Measurements from ENCODE around the gene PIP4K2A.
"Not testable (repeated sequence)": the region's sequence is repeated elsewhere in the genome, so short reads cannot be mapped to it uniquely, and the experiment has no call there.

The PIP4K2A gene

DNA sequence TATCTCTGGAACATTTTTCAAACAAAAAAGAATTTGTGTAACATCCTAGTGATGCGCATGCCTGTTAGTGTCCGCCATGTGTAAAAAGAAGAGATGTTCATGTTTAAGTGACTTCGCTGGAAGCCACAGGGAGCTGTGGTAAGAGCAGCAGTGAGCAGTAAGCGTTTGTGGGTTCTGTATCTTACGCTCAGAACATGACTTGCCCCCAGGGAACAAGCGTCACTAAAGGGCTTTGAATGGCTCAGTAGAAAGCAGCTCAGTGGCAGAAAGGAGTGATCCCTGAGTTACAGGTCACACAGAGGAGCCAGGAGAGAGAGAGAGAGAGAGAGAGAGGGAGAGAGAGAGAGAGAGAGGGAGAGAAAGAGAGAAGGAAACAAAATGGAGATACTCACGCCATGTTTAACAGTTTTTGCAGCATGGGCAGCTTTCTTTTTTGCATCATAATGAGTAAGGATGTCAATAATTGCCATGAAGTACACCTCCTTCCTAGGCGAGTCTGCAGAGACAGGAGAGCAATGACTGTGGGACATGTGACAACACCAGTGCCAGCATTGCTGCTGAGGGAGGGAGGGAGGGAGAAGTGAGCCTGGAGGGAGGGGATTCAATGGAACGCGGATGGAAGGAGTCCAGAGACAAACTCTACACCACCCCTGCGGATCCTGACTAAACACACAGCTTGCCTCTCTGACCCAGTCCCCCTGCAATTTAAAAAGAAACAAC, 174.6 kb downstream of the PIP4K2A start:
- H3K4me1 Mint-ChIP-seq (ENCODE audit: low read depth): peaks cover 4% of the 10 kb centered on the region
- no peak overlapping the region for H3K27ac Mint-ChIP-seq
- no peaks in the 10 kb centered on the region for H3K9me3 Mint-ChIP-seq
- H3K27me3 Mint-ChIP-seq: no peaks in the 10 kb centered on the region
- H3K4me3 Mint-ChIP-seq: no peak overlapping the region
- peaks cover 78% of the 10 kb centered on the region for H3K36me3 Mint-ChIP-seq (ENCODE audit: low read depth)

DNA sequence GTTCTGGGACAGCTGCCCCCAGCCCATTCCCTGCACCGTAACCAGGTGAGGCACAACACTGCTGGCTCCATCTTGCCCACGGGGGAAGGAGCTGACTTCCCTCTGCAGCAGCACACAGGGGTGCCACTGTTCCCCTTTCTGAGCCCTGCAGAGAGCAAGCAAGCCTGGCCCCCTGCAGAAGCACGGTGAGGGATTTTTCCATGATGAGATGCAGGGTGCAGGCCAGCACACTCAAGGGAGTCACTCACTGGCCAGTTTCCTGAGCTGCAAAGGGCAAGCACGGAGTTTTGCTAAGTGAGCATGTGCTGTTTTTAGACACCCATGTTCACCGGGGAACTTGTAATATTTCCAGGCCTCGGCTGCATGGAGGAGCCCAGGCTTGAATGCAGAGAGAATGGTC, 176.6 kb downstream of the PIP4K2A start:
- no peak overlapping the region for H3K4me3 Mint-ChIP-seq
- H3K27me3 Mint-ChIP-seq: no peaks in the 10 kb centered on the region
- no peaks in the 10 kb centered on the region for H3K9me3 Mint-ChIP-seq
- H3K4me1 Mint-ChIP-seq (ENCODE audit: low read depth): no peaks in the 10 kb centered on the region
- no peak overlapping the region for H3K27ac Mint-ChIP-seq
- peaks cover 84% of the 10 kb centered on the region for H3K36me3 Mint-ChIP-seq (ENCODE audit: low read depth)

DNA sequence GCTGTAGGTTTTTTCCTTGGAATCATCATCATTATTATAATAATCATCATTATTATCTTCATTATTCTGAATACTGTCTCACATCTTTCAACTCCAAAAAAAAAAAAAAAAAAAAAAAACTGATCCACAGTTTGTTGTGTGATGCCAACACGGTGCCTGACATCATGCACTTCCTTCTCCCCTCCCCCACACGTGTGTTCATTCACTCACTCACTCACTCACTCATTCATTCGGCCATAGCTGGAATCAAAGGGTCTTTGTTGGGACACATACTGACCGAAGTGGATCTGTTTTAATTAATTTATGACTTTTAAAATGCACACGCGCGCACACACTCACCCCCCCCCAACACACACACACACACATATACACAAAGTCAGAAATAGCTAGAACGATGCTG, 177.8 kb downstream of the PIP4K2A start:
- Mint-ChIP-seq H3K27me3 (no peaks in the 10 kb centered on the region), H3K27ac (no peak overlapping the region), H3K4me3 (no peak overlapping the region), H3K4me1 (ENCODE audit: low read depth) (no peaks in the 10 kb centered on the region), H3K36me3 (ENCODE audit: low read depth) (peaks cover 73% of the 10 kb centered on the region), H3K9me3 (no peaks in the 10 kb centered on the region)

DNA sequence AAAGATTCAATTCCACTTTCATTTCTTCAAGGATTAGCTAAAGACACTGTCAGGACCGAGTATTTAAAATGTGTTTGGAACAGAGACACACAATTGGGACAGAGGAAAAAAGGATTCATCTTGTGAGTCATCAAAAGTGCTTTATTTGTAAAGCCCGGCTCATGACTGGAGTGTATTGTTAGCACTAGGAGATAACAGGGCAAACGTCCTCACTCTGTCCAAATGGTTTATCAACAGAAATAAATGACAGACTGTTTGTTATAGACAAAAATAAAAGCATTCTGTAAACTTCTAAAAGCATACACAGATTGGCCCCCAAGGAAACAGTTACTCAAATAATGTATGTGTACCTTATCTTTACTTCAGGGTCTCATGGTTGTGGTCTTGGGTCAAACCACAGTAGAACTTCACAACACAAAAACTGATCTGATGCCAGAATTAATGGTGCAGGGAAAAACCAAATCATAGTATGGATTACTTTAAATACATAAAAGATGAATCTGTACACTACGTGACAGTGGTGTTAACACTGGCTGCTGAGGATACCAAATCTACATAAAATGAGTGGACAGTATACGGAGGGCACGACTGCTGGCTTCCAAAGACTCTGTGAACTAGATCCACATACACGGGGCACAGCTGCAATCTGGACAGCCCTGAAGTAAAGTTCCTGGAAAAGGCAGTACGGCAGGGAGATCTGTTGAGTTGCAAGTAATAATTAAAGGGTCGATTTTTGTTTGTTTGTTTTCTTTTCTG, 179.4 kb downstream of the PIP4K2A start:
- no peak overlapping the region for H3K4me3 Mint-ChIP-seq
- H3K9me3 Mint-ChIP-seq: no peaks in the 10 kb centered on the region
- H3K27ac Mint-ChIP-seq: peak overlapping the region; percentile 50
- H3K27me3 Mint-ChIP-seq: no peaks in the 10 kb centered on the region
- H3K4me1 Mint-ChIP-seq (ENCODE audit: low read depth): no peaks in the 10 kb centered on the region
- H3K36me3 Mint-ChIP-seq (ENCODE audit: low read depth): peaks cover 60% of the 10 kb centered on the region

DNA sequence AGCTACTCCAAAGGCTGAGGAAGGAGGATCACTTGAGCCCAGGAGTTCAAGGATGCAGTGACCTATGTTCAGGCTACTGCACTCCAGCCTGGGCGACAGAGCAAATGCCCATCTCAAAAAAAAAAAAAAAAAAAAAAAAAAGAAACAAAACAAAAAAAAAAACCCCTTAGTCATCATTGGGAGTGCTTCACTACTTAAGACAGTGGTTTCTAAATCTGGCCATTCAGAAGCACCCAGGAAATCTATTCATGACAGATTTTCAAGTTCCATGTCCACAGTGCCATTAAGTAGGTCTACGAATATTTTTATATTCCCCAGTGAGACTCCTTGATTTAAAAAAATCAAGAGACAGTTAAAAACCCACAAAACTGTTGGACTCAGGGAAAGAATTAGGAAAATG, 182.9 kb downstream of the PIP4K2A start:
- no peaks in the 10 kb centered on the region for H3K4me1 Mint-ChIP-seq (ENCODE audit: low read depth)
- H3K36me3 Mint-ChIP-seq (ENCODE audit: low read depth): peaks cover 26% of the 10 kb centered on the region
- no peak overlapping the region for H3K27ac Mint-ChIP-seq
- peaks cover 18% of the 10 kb centered on the region for H3K27me3 Mint-ChIP-seq
- peaks cover 4% of the 10 kb centered on the region for H3K9me3 Mint-ChIP-seq
- H3K4me3 Mint-ChIP-seq: no peak overlapping the region

DNA sequence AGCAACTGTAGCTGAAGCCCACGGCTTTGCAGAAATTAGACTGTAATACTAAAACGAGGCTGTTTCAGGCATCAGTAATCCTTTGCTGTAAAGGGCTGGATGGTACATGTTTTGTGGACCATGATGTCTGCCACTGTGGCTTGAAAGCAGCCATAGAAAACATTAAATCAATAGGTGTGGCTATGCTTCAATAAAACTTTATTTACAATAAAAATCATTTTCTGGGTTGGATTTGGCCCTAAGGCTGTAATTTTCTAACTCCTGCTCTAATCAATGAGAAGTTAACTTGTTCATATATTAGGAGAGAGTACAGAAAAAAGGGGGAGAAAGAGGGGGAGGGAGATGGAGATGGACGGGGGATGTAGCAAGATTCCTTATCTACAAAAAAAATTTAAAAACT, 183.4 kb downstream of the PIP4K2A start:
- H3K36me3 Mint-ChIP-seq (ENCODE audit: low read depth): peaks cover 22% of the 10 kb centered on the region
- H3K27ac Mint-ChIP-seq: no peak overlapping the region
- H3K4me3 Mint-ChIP-seq: no peak overlapping the region
- peaks cover 4% of the 10 kb centered on the region for H3K9me3 Mint-ChIP-seq
- peaks cover 18% of the 10 kb centered on the region for H3K27me3 Mint-ChIP-seq
- no peaks in the 10 kb centered on the region for H3K4me1 Mint-ChIP-seq (ENCODE audit: low read depth)

DNA sequence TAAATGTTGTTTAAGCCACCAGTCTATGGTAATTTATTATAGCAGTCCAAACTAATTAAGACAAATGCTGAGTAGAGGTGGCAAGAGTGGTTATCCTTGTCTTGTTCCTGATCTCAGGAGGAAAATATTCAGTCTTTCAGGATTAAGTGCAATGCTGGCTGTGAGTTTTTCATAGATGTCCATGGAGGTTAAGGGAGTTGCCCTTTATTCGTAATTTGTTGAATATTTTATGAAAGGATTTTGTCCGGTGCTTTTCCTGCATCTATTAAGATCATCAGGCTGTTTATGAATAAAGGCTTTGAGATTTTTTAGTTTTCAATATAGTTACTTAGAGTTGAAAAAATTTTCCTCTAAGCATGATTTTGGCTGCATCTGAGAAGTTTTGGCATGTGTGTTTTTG, 186.9 kb downstream of the PIP4K2A start:
- Mint-ChIP-seq H3K27ac (no peak overlapping the region), H3K4me1 (ENCODE audit: low read depth) (no peaks in the 10 kb centered on the region), H3K9me3 (peaks cover 18% of the 10 kb centered on the region)

DNA sequence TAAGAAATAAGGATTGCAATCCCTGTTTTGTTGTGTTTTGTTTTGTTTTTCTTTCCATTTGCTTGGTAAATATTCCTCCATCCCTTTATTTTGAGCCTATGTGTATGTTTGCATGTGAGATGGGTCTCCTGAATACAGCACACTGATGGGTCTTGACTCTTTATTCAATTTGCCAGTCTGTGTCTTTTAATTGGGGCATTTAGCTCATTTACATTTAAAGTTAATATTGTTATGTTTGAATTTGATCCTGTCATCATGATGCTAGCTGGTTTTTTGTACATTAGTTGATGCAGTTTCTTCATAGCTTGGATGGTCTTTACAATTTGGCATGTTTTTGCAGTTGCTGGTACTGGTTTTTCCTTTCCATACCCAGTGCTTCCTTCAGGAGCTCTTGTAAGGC, 190.0 kb downstream of the PIP4K2A start:
- H3K4me3 Mint-ChIP-seq; H3K27ac Mint-ChIP-seq; H3K36me3 Mint-ChIP-seq (ENCODE audit: low read depth); H3K4me1 Mint-ChIP-seq (ENCODE audit: low read depth): not testable (repeated sequence)
- Mint-ChIP-seq H3K9me3 (peaks cover 22% of the 10 kb centered on the region), H3K27me3 (peaks cover 37% of the 10 kb centered on the region)

More for the DNA sequence above, 186.9 kb downstream of the PIP4K2A start:
- Mint-ChIP-seq H3K36me3 (ENCODE audit: low read depth) (peaks cover 3% of the 10 kb centered on the region), H3K27me3 (peaks cover 26% of the 10 kb centered on the region), H3K4me3 (no peak overlapping the region)

DNA sequence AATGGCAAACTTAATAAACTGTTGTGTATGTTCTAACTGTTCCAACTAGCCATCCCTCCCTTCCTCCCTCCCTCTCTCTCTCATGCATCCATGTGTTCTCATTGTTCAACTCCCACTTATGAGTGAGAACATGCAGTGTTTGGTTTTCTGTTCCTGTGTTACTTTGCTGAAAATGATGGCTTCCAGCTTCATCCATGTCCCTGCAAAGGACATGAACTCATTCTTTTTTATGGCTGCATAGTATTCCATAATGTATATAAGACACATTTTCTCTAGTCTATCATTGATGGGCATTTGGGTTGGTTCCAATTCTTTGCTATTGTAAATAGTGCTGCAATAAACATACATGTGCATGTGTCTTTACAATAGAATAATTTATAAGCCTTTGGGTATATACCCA, 193.7 kb downstream of the PIP4K2A start:
- not testable (repeated sequence) for H3K4me3 Mint-ChIP-seq; H3K4me1 Mint-ChIP-seq (ENCODE audit: low read depth); H3K36me3 Mint-ChIP-seq (ENCODE audit: low read depth); H3K27ac Mint-ChIP-seq
- Mint-ChIP-seq H3K27me3 (peaks cover 39% of the 10 kb centered on the region), H3K9me3 (peaks cover 17% of the 10 kb centered on the region)

DNA sequence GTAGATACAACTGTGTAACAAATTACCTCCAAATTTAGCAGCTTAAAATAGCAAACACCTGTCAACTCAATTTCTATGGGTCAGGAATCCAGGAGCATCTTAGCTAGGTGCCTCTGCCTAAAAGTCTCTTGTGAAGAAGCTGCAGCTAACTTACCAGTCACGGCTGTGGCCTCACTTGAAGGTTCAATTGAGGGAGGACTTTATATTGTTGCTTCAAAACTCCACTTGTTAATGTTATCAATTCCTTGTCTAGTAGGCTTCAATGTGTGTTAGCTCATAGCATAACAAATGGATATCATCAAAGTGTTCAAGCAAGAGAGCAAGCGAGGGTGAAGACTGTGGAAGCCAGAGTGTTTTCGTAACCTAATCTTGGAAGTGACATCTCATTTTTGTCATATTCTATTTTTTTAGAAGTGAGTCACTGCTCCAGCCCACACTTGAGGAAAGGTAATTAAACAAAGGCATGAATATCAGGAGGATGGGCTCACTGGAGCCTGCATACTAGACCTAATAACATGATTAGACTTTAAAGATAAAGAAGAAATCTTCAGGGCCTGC, 196.1 kb downstream of the PIP4K2A start:
- H3K4me3 Mint-ChIP-seq: no peak overlapping the region
- H3K36me3 Mint-ChIP-seq (ENCODE audit: low read depth): peaks cover 7% of the 10 kb centered on the region
- peaks cover 47% of the 10 kb centered on the region for H3K27me3 Mint-ChIP-seq

DNA sequence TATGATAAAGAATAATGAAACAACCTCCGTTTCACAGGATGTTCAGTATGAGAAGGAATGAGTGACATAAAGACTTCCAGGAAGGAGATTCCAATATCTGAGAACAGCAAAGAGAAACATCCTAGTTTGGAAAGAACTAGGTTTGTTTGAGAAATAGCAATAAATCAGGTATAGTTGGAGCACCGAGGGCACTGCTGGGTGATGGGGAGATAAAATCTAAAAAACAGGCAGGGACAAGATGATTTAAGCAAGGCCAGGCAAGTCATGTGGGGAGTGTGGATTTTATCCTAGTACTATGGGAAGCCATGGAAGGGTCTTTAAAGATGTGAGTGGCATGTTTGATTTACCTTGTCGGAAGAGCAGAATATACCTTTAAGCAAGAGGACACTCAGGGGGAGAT, 199.4 kb downstream of the PIP4K2A start:
- Mint-ChIP-seq H3K27ac (no peak overlapping the region), H3K4me3 (no peak overlapping the region), H3K36me3 (ENCODE audit: low read depth) (no peaks in the 10 kb centered on the region), H3K9me3 (peaks cover 5% of the 10 kb centered on the region), H3K27me3 (peaks cover 51% of the 10 kb centered on the region), H3K4me1 (ENCODE audit: low read depth) (no peaks in the 10 kb centered on the region)

More for the DNA sequence above, 196.1 kb downstream of the PIP4K2A start:
- Mint-ChIP-seq H3K9me3 (peaks cover 5% of the 10 kb centered on the region), H3K4me1 (ENCODE audit: low read depth) (no peaks in the 10 kb centered on the region), H3K27ac (no peak overlapping the region)

DNA sequence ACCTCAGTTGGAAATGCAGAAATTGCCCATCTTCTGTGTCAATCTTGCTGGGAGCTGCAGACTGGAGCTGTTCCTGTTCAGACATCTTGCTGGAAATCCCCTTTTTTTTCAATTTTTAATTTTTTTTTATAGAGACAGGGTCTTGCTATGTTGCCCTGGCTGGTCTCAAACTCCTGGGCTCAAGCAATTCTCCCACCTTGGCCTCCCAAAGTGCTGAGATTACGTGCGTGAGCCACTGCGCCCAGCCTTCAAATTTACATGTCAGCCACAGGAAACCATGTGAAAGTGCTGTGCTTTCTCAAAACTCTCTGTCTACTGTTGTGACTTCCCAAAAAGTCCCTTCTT, 200.0 kb downstream of the PIP4K2A start:
- peaks cover 48% of the 10 kb centered on the region for H3K27me3 Mint-ChIP-seq
- not testable (repeated sequence) for H3K9me3 Mint-ChIP-seq; H3K36me3 Mint-ChIP-seq (ENCODE audit: low read depth); H3K4me1 Mint-ChIP-seq (ENCODE audit: low read depth); H3K4me3 Mint-ChIP-seq; H3K27ac Mint-ChIP-seq

DNA sequence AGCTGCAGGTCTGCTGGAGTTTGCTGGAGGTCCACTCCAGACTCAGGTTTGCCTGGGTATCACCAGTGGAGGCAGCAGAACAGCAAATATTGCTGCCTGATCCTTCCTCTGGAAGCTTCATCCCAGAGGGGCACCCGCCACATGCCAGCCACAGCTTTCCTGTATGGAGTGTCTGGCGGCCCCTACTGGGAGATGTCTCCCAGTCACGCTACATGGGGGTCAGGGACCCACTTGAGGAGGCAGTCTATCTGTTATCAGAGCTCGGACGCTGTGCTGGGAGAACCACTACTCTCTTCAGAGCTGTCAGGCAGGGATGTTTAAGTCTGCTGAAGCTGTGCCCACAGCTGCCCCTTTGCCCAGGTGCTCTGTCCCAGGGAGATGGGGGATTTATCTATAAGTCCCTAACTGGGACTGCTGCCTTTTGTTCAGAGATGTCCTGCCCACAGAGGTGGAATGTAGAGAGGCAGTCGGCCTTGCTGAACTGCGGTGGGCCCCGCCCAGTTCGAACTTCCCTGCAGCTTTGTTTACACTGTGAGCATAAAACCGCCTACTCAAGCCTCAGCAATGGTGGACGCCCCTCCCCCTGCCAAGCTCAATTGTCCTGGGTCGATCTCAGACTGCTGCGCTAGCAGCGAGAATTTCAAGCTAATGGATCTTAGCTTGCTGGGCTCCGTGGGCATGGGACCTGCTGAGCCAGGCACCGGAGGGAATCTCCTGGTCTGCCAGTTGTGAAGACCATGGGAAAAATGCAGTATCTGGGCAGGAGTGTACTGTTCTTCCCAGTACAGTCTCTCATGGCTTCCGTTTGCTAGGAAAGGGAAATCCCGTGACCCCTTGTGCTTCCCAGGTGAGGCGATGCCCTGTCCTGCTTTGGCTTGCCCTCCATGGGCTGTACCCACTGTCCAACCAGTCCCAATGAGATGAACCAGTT, 200.6 kb downstream of the PIP4K2A start:
- peaks cover 47% of the 10 kb centered on the region for H3K27me3 Mint-ChIP-seq
- not testable (repeated sequence) for H3K4me3 Mint-ChIP-seq; H3K27ac Mint-ChIP-seq; H3K9me3 Mint-ChIP-seq; H3K4me1 Mint-ChIP-seq (ENCODE audit: low read depth); H3K36me3 Mint-ChIP-seq (ENCODE audit: low read depth)

DNA sequence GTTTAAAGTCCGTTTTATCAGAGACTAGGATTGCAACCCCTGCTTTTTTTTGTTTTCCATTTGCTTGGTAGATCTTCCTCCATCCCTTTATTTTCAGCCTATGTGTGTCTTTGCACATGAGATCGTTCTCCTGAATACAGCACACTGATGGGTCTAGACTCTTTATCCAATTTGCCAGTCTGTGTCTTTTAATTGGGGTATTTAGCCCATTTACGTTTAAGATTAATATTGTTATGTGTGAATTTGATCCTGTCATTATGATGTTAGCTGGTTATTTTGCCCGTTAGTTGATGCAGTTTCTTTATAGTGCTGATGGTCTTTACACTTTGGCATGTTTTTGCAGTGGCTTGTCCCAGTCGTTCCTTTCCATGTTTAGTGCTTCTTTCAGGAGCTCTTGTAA, 202.4 kb downstream of the PIP4K2A start:
- not testable (repeated sequence) for H3K36me3 Mint-ChIP-seq (ENCODE audit: low read depth); H3K9me3 Mint-ChIP-seq; H3K4me1 Mint-ChIP-seq (ENCODE audit: low read depth); H3K4me3 Mint-ChIP-seq; H3K27ac Mint-ChIP-seq
- peaks cover 43% of the 10 kb centered on the region for H3K27me3 Mint-ChIP-seq

DNA sequence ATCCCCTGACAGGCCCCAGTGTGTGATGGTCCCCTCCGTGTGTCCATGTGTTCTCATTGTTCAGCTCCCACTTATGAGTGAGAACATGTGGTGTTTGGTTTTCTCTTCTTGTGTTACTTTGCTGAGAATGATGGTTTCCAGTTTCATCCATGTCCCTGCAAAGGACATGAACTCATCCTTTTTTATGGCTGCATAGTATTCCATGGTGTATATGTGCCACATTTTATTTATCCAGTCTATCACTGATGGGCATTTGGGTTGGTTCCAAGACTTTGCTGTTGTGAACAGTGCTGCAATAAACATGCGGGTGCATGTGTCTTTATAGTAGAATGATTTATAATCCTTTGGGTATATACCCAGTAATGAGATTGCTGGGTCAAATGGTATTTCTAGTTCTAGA, 206.2 kb downstream of the PIP4K2A start:
- H3K4me3 Mint-ChIP-seq; H3K9me3 Mint-ChIP-seq; H3K27ac Mint-ChIP-seq; H3K36me3 Mint-ChIP-seq (ENCODE audit: low read depth): not testable (repeated sequence)
- H3K4me1 Mint-ChIP-seq (ENCODE audit: low read depth): peaks cover 22% of the 10 kb centered on the region
- H3K27me3 Mint-ChIP-seq: peaks cover 35% of the 10 kb centered on the region

Measured in stimulated activated naive CD8-positive, alpha-beta T cell treated with anti-CD3 and anti-CD28 coated beads, Interleukin-15, Interleukin-2, amounts not matched to agents 100 ng/mL and 50 ng/mL, for 24 hours (primary cell).